GM18867 (cell line): ENCODE results near the gene OMD.
"Not testable (repeated sequence)": the region's sequence is repeated elsewhere in the genome, so short reads cannot be mapped to it uniquely, and the experiment has no call there.

Experiments
- ATAC-seq: cut with Tn5 transposase; IDR thresholded peaks from one replicate; pipeline ENCODE4 v1.9.1; 2021; ENCODE audit warnings: mild to moderate bottlenecking, moderate library complexity; ENCODE audit not compliant: unreplicated experiment

Gene OMD

GRCh38 chr9:92414566-92414965 lies 9.7 kb downstream of the OMD start:
- ATAC-seq, result no peak

- not testable (repeated sequence) for ATAC-seq
Observed at GRCh38 chr9:92411157-92411556, 13.1 kb downstream of the OMD start.

- ATAC-seq, result no peak
Observed at GRCh38 chr9:92408747-92409478, 15.4 kb downstream of the OMD start.

- no peak for ATAC-seq
Observed at GRCh38 chr9:92407818-92408217, 16.5 kb downstream of the OMD start.

GRCh38 chr9:92406477-92406876 lies 17.8 kb downstream of the OMD start:
- ATAC-seq, result peak; percentile 65

GRCh38 chr9:92405818-92406217 lies 18.5 kb downstream of the OMD start:
- ATAC-seq, result no peak

- no peak for ATAC-seq
Observed at GRCh38 chr9:92404042-92404836, 20.0 kb downstream of the OMD start, which contains the start of gene OGN. TSS of gene OGN (minus strand) at chr9:92404578. CDS start at chr9:92403407, 1,171 bp downstream.

- ATAC-seq, result no peak
Observed at GRCh38 chr9:92402826-92403745, 21.2 kb downstream of the OMD start.

- no peak for ATAC-seq
Observed at GRCh38 chr9:92402360-92402759, 21.9 kb downstream of the OMD start.

- ATAC-seq, result no peak
Observed at GRCh38 chr9:92397853-92398252, 26.4 kb downstream of the OMD start.

- ATAC-seq, result no peak
Observed at GRCh38 chr9:92395617-92396016, 28.7 kb downstream of the OMD start.

GRCh38 chr9:92393686-92394085 lies 30.6 kb downstream of the OMD start:
- no peak for ATAC-seq

- no peak for ATAC-seq
Observed at GRCh38 chr9:92392690-92393089, 31.6 kb downstream of the OMD start.

GRCh38 chr9:92385953-92386352 lies 38.3 kb downstream of the OMD start:
- no peak for ATAC-seq

- no peak for ATAC-seq
Observed at GRCh38 chr9:92385477-92385876, 38.8 kb downstream of the OMD start.

GRCh38 chr9:92385001-92385400 lies 39.3 kb downstream of the OMD start:
- no peak for ATAC-seq

GRCh38 chr9:92384375-92384774 lies 39.9 kb downstream of the OMD start:
- no peak for ATAC-seq

- no peak for ATAC-seq
Observed at GRCh38 chr9:92381775-92382174, 42.5 kb downstream of the OMD start.

- ATAC-seq, result no peak
Observed at GRCh38 chr9:92380603-92381002, 43.7 kb downstream of the OMD start.

GRCh38 chr9:92378865-92379560 lies 45.3 kb downstream of the OMD start:
- no peak for ATAC-seq

GRCh38 chr9:92377876-92378275 lies 46.4 kb downstream of the OMD start:
- no peak for ATAC-seq
